ENCODE results near the gene SUCLG2.

GRCh38 chr3:67684211-67684610 lies 29.8 kb upstream of the SUCLG2 start:
- TF ChIP-seq CTCF (IDR thresholded peaks at IDR 0.05; ENCODE audit: low read length) (no peak), EZH2 (optimal IDR thresholded peaks at IDR 0.05; ENCODE audit: low read depth, low read length) (no peak), EZH2phosphoT487 (IDR thresholded peaks at IDR 0.05; ENCODE audit: low read length) (no peak)

All from MM.1S (cell line).